GM10248 (cell line): ENCODE measurements around the gene POLA1.
"Not testable (repeated sequence)": the region's sequence is repeated elsewhere in the genome, so short reads cannot be mapped to it uniquely, and the experiment has no call there.

Experiments
- CTCF ChIA-PET: fragments of 300-600 bp; sonication (Branson Sonifier 250); formaldehyde crosslinking; extraction: SDS; loops from one replicate; lab custom pipeline; 2021; ENCODE audit warnings: antibody characterized with exemption; lab: Yijun Ruan, JAX
- POLR2A ChIA-PET: fragments of 350-650 bp; sonication (Branson Sonifier 250); formaldehyde crosslinking; extraction: SDS; loops from one replicate; lab custom pipeline; 2020; ENCODE audit warnings: antibody characterized with exemption; lab: Yijun Ruan, JAX
- DNase-seq: peaks from one replicate; pipeline ENCODE4 v3.0.0; 2012; ENCODE audit errors: extremely low spot score
- TF ChIP-seq, protein P1 (sequence below): IDR thresholded peaks from 2 replicates; pipeline ENCODE4 v1.5.1; 2012; ENCODE audit warnings: mild to moderate bottlenecking, low read depth; ENCODE audit errors: extremely low read depth, missing control alignments, control extremely low read depth

The POLA1 gene

GRCh38 chrX:24693453-24694202, at the start of gene POLA1:
Gene POLA1 (plus strand): TSS chrX:24693918. CDS start chrX:24693962, 44 bp downstream.
- peak; percentile 84 for DNase-seq
- POLR2A ChIA-PET: no interaction called here
- CTCF ChIA-PET: no interaction called here
- TF ChIP-seq, protein P1, sequence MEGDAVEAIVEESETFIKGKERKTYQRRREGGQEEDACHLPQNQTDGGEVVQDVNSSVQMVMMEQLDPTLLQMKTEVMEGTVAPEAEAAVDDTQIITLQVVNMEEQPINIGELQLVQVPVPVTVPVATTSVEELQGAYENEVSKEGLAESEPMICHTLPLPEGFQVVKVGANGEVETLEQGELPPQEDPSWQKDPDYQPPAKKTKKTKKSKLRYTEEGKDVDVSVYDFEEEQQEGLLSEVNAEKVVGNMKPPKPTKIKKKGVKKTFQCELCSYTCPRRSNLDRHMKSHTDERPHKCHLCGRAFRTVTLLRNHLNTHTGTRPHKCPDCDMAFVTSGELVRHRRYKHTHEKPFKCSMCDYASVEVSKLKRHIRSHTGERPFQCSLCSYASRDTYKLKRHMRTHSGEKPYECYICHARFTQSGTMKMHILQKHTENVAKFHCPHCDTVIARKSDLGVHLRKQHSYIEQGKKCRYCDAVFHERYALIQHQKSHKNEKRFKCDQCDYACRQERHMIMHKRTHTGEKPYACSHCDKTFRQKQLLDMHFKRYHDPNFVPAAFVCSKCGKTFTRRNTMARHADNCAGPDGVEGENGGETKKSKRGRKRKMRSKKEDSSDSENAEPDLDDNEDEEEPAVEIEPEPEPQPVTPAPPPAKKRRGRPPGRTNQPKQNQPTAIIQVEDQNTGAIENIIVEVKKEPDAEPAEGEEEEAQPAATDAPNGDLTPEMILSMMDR: no peak

DNA sequence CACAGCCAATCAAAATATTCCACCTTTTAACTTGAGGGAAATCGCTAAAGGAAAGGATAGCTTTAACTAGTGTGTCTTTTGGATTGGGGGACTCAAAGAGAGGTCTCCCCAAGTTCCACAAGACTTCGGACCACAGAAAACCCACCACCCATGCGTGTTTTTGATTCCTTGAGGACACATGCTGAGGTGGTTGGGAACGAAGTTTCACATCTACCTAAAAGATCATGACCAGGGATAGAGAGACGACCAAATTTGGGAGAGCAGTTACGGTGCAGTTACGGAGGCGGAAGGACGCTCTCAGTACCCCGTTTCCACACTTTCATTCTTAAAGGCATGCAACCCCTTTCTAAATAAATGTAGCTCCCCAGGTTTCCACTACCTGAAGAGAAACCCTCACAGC, 47.7 kb upstream of the POLA1 start:
- no peak for DNase-seq
- CTCF ChIA-PET: no interaction called here
- TF ChIP-seq, protein P1: no peak
- POLR2A ChIA-PET: no interaction called here

- POLR2A ChIA-PET: no interaction called here
Measured at GRCh38 chrX:24646745-24647182, 47.0 kb upstream of the POLA1 start.

DNA sequence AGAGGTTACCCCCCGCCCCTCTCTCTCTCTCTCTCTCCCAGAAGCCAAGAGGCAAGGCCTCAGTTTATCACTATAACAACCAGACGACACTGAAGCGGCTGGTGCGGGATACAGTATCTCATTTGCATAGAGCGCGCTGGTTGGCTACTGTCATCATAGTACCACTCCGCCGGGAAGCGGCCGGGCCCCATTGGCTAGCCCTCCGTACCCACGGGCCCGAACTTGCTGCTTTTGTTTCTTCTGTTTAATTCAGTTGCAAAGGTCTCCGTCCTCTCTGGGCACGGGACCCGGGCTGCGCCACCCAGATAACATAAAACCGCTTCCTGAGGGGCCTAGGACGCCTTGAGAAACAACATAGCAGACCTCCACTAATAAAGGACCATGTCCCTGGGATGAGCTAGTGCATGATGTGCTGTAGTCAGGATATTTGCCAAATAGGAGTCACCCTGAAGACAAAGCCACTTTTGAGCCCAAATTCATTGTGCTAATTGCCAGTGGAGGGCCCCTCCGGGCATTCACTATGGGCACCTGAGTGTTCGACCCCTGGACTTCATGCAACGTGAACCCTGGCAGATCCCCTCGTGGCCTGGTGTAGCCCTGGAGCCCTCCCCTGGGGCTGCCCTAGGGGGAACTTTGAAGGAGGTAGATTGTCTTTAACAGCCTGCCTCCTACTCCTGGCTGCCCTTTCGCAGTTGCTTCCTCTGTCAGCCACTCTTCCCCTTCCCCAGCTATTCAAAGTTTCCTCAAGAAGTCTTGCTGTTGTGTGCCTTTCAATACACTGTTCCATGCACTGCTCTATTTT, 46.3 kb upstream of the POLA1 start, which contains the start of gene PCYT1B:
TSS of gene PCYT1B (minus strand) at position 91 of the 802 bp plus-strand sequence. CDS start 242 bp downstream, outside the sequence.
- CTCF ChIA-PET: no interaction called here

More at GRCh38 chrX:24646745-24647182, 47.0 kb upstream of the POLA1 start:
- CTCF ChIA-PET: no interaction called here
- no peak for DNase-seq
- TF ChIP-seq, protein P1: no peak

DNA sequence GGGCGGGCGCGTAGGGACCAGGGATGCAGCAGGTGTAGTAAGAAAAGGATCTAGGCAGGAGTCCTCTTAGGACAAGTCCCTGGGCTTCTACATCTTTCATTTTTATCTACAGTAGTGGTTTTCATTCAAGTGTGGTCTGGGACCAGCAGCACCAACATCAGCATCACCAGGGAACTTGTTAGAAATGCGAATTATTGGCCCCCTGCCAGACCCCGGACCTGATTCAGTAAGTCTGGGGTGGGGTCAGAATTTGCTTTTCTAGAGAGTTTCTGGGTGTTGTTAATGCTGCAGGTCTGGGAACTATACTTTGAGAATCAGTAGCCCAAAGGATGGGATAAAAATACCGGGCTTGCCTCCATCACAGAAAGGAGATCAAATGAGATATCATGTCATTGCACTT, 45.2 kb upstream of the POLA1 start:
- CTCF ChIA-PET: no interaction called here
- DNase-seq: no peak
- POLR2A ChIA-PET: no interaction called here
- TF ChIP-seq, protein P1: no peak

More for the DNA sequence above, 46.3 kb upstream of the POLA1 start, which contains the start of gene PCYT1B:
- TF ChIP-seq, protein P1: no peak
- DNase-seq: no peak
- POLR2A ChIA-PET: no interaction called here

DNA sequence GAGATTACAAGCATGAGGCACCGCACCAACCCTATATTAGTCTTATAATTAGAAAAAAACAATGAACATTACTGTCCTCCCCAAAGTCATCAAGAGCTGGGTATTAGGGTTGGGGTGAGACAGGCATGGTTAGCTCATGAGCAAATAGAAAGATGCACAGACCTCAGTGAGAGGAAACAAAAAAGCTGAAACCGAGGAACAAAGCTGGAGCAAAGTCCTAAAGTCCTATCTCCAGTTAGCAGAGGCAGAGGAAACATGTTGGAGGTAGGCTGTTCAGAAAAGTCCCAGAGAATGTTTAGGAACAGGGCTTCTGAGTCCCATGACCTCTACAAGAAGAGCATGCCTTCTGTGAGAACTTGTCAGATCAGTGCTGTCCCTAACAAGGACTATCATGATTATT, 41.9 kb upstream of the POLA1 start:
- ChIA-PET POLR2A (no interaction called here), CTCF (no interaction called here)
- TF ChIP-seq, protein P1: no peak
- no peak for DNase-seq

GRCh38 chrX:24655679-24656078, 38.0 kb upstream of the POLA1 start:
- DNase-seq, POLR2A ChIA-PET: not testable (repeated sequence)
- CTCF ChIA-PET: interaction anchor here (1.2 kb wide), 1 partner anchor 9 kb away, joined by 3 read pairs; no protein-coding TSS in a partner anchor
